GM10266 (cell line): Measurements from ENCODE around the gene TPK1.
"Not testable (repeated sequence)": the region's sequence is repeated elsewhere in the genome, so short reads cannot be mapped to it uniquely, and the experiment has no call there.

Experiments
- DNase-seq: peaks from one replicate; pipeline ENCODE4 v3.0.0; 2012; ENCODE audit errors: extremely low spot score
- CTCF ChIP-seq: IDR thresholded peaks from 2 replicates; pipeline ENCODE4 v1.5.1; 2012; ENCODE audit warnings: mild to moderate bottlenecking, low read depth; ENCODE audit not compliant: control insufficient read depth, insufficient read depth; ENCODE audit errors: missing control alignments

Gene TPK1

DNA sequence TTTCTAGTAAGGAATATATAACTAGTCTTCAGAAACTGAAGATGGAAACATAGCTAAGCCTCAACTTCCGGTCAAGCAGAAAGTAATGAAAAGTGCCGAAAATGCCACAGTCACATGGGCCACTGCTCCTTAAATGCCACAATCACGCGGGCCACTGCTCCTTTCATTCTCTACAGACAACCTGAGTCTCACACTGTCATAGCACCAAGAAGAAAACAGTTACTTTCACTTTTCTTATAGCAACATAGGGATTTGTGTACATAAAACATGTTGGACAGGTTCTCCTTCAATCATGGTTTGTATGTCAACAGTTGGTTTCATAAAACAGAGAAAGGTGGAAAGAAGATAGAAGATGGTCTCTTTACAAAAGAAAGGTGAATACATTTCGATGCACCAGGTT lies 383.8 kb downstream of the TPK1 start:
- DNase-seq: no peak

GRCh38 chr7:144445590-144445989 lies 390.3 kb downstream of the TPK1 start:
- no peak for TF ChIP-seq CTCF

More for the DNA sequence above, 383.8 kb downstream of the TPK1 start:
- TF ChIP-seq CTCF: no peak

DNA sequence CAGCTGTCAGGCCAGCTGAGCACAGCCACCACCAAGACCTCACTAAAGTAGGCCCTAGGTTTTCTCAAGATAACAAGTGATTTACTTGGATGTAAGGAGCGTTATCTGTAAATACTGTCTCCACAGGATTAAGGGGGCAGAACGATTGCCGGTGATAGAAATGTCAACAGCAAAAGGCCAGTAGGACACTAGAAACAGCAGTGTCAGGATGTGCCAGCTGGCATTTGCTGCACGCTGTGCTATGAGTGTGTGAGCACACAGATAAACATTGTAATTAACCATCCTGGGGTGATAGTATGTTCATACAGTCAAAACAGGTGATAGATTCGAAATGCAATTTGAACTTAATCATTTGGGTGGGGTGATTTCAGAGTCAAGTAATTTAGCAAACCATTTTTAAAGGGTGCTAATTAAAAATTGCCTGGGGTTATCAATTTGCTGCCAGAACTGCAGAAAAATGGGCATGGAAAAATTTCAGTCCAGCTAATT lies 396.1 kb downstream of the TPK1 start:
- DNase-seq: no peak
- TF ChIP-seq CTCF: no peak

More at GRCh38 chr7:144445590-144445989, 390.3 kb downstream of the TPK1 start:
- DNase-seq: no peak

DNA sequence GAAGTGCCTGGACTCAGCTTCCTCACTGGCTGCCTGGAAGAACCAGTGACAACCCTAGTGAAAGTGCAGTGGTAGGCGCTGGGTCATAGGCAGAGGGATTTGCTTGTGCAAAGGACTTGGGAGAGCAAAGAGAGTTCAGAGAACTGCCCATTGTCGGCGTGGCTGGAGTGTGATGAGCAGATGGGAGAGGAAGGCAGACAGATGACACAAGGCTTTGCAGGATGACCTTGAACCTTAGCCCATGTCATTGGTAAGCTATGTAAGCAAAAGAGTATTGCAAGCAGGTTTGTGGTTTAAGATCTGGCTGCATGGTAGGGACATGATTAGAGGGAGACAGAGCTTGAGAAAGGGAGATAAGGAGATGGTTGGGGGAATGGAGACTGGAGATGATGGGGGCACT lies 397.1 kb downstream of the TPK1 start:
- no peak for TF ChIP-seq CTCF

DNA sequence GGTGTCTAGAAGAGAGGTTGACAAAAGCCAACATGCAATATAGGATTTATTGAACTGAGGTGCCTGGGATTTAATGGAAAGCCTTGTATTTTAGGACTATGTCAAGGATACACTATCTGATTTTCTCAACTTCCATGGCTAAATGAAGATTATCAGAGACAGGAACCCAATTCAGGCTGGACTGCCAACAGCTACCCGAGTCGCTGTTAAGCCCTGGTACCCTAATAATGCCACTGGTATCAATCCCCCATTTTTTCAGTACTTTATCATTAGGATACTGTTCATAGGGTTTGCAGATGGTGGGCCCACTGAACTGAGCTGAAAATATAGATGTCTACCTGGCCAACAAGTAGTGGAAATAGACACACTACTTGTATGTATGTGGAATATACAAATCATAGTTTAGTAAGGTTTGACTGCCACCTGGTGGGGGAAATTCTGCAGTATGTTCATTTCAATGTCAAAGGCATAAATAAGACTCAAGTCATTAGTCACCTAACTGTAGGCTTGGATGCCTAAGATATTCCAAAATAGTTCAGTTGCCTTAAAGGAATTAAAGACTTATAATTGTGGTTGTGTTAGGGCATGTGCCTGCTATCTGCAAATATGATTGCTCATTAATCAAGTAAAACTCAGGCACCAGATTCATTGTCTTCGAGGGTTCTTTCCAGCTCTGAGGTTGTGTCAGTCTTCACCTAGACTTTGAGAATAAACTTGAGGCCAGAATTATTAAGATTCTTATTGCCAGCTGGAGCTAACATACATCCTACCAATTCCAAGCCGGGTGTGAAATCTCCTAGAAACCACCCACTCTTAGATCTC lies 398.3 kb downstream of the TPK1 start:
- TF ChIP-seq CTCF: peak; percentile 60
- DNase-seq: peak; percentile 42

More for the DNA sequence above, 397.1 kb downstream of the TPK1 start:
- DNase-seq: no peak

- TF ChIP-seq CTCF: no peak
Measured at GRCh38 chr7:144436500-144436899, 399.4 kb downstream of the TPK1 start.

DNA sequence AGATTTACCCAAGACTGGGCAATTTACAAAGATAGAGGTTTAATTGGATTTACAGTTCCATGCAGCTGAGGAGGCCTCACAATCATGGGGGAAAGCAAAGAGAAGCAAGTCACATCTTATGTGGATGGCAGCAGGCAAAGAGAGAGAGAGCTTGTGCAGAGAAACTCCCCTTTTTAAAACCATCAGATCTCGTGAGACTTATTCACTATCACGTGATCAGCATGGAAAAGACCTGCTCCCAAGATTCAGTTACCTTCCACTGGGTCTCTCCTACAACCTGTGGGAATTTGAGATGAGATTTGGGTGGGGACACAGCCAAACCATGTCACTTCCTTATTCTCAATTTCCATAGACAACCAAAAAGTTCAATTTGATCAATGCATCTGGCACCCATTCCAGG lies 407.4 kb downstream of the TPK1 start:
- TF ChIP-seq CTCF: no peak
- no peak for DNase-seq

More at GRCh38 chr7:144436500-144436899, 399.4 kb downstream of the TPK1 start:
- no peak for DNase-seq

GRCh38 chr7:144427539-144427938 lies 408.3 kb downstream of the TPK1 start:
- DNase-seq: not testable (repeated sequence)

DNA sequence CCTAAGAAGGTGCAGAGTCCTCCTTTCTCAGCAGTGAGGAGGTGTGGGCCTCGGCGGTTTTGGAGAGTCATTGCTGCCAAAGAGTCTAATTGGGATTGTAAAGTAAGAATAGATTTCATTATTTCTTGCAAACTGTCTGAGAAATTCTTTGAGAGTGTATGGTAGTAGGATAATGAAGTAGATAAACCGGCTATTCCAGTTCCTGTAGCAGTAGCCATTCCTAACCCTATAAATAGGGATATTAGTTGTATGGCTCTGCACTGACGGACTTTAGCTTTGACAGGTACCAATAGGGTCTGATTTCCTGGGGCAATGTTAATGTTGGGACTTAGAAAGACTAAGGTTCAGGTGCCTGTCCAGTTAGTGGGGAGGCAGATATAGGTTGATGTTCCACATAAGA lies 416.9 kb downstream of the TPK1 start:
- not testable (repeated sequence) for DNase-seq
